CD4-positive, alpha-beta memory T cell (primary cell): ENCODE results near the gene P2RY12. TPM values are rescaled to one million over a fixed set of nuclear protein-coding genes. Genes with fewer than 3 reads are reported as not detected.
A peak's percentile ranks its signal among the peaks of the same experiment; 100 is the strongest.

Experiments
- CTCF ChIA-PET: fragments of 350-600 bp; sonication (Branson Sonifier 250); formaldehyde crosslinking; loops from one replicate; lab custom pipeline; 2021; ENCODE audit warnings: inconsistent platforms; ENCODE audit not compliant: partially characterized antibody; lab: Charles Lee
- POLR2A ChIA-PET: fragments of 350-600 bp; sonication (Branson Sonifier 250); formaldehyde crosslinking; loops from one replicate; lab custom pipeline; 2021; ENCODE audit not compliant: partially characterized antibody; lab: Charles Lee
- DNase-seq, 5 donors: peaks; one replicate each; pipeline versions ENCODE4 v3.0.0 to v3.0.0-alpha.2; 2020 to 2022; ENCODE audit warnings: mixed read lengths in 1 of 5
- H3K27ac ChIP-seq: one replicate; pipeline ENCODE4 v1.7.0; 2013; ENCODE audit warnings: low read depth, low read length
- H3K27me3 ChIP-seq: 2 replicates; pipeline ENCODE4 v1.7.0; 2013; ENCODE audit warnings: mild to moderate bottlenecking, low read length, moderate library complexity; ENCODE audit not compliant: insufficient read depth
- H3K36me3 ChIP-seq: 2 replicates; pipeline ENCODE4 v1.7.0; 2013; ENCODE audit warnings: mild to moderate bottlenecking, low read length, moderate library complexity; ENCODE audit not compliant: insufficient read depth
- H3K4me1 ChIP-seq: 2 replicates; pipeline ENCODE4 v1.7.0; 2013; ENCODE audit warnings: mild to moderate bottlenecking, low read length, moderate library complexity; ENCODE audit not compliant: insufficient read depth
- H3K4me3 ChIP-seq, 2 donors: one replicate each; pipeline ENCODE4 v1.7.0; 2013; ENCODE audit warnings: low read length in 2 of 2, mild to moderate bottlenecking in 1 of 2
- H3K9me3 ChIP-seq, 2 donors: one replicate each; pipeline ENCODE4 v1.7.0; 2013; ENCODE audit warnings: low read length in 2 of 2, control low read depth in 1 of 2; ENCODE audit not compliant: control insufficient read depth in 1 of 2
- H3K27ac Mint-ChIP-seq, 7 donors: one replicate each; pipeline ENCODE4 v1.8.0; 2020 to 2021; ENCODE audit warnings: mixed read lengths in 7 of 7, mild to moderate bottlenecking in 6 of 7, inconsistent platforms in 3 of 7, moderate library complexity in 3 of 7
- H3K27me3 Mint-ChIP-seq, 2 donors: one replicate each; pipeline ENCODE4 v1.8.0; 2020 to 2021; ENCODE audit warnings: mixed read lengths in 2 of 2
- H3K36me3 Mint-ChIP-seq, 2 donors: one replicate each; pipeline ENCODE4 v1.8.0; 2020 to 2021; ENCODE audit warnings: mixed read lengths in 2 of 2, inconsistent platforms in 1 of 2, mild to moderate bottlenecking in 1 of 2
- H3K4me1 Mint-ChIP-seq, 4 donors: one replicate each; pipeline ENCODE4 v1.8.0; 2020 to 2021; ENCODE audit warnings: mixed read lengths in 4 of 4, mild to moderate bottlenecking in 1 of 4
- H3K4me3 Mint-ChIP-seq, 8 donors: one replicate each; pipeline ENCODE4 v1.8.0; 2020 to 2021; ENCODE audit warnings: mixed read lengths in 8 of 8, mild to moderate bottlenecking in 7 of 8, moderate library complexity in 6 of 8, inconsistent platforms in 3 of 8
- H3K9me3 Mint-ChIP-seq, 8 donors: one replicate each; pipeline ENCODE4 v1.8.0; 2020 to 2021; ENCODE audit warnings: mixed read lengths in 8 of 8, mild to moderate bottlenecking in 5 of 8, inconsistent platforms in 3 of 8, moderate library complexity in 1 of 8
- intact Hi-C: fragments of 100-400 bp; cut with micrococcal nuclease; formaldehyde crosslinking; loops from one replicate; pipeline ENCODE4 v1.15.1; 2023
- polyA plus RNA-seq, 2 donors: library from polyadenylated mRNA; unstranded; fragments of 300-500 nt; fragmentation: Illumina TruSeq; gene quantifications; one replicate each; pipeline ENCODE4 v1.2.3, GENCODE V29; 2021
- total RNA-seq, 2 experiments: library from RNA; stranded (reverse); gene quantifications; one replicate each; pipeline ENCODE4 v1.2.3, GENCODE V29; 2021

The P2RY12 gene
- total RNA-seq (not detected), polyA plus RNA-seq (not detected)

DNA sequence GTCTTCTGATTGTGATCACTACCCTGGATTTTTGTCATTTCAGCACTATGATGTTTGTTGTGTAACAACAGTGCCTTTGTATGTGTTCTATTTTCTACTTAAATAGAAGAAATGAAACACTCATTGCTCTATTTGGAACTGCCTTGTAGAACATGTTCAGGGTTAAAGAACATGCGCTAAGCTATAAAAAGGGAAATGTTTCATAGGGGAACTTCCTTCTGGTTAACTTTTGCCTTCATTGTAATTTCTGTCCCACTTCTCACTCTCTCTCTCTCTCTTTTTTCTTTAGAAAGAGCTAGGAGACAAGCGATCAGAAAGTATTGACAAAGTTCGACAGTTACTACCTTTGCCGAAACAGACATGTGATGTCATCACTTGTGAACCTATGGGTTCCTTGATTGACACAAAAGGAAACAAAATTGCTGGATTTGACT lies at the start of gene P2RY12:
Gene P2RY12, minus strand, starts transcription at position 13 of the 434 bp plus-strand sequence. CDS start 45,908 bp downstream, outside the sequence.
- H3K9me3 ChIP-seq, result no peaks in the 10 kb centered on the region
- peak within 1 kb of the TSS in 5 of 8 donors; percentile 3 to 51 (median 26) for H3K4me3 Mint-ChIP-seq
- peaks cover 0 to 3% of the 10 kb centered on the region in 2 donors for H3K27me3 Mint-ChIP-seq
- CTCF ChIA-PET, result no interaction called here
- no peaks in the 10 kb centered on the region for H3K36me3 ChIP-seq
- intact Hi-C loops, result no loop called here
- no peaks in the 10 kb centered on the region for H3K27me3 ChIP-seq
- H3K4me1 Mint-ChIP-seq, result peaks cover 0 to 5% (median under 1%) of the 10 kb centered on the region in 4 donors
- no peak within 1 kb of the TSS for H3K27ac Mint-ChIP-seq
- H3K4me3 ChIP-seq, result no peak within 1 kb of the TSS
- no peaks in the 10 kb centered on the region for H3K9me3 Mint-ChIP-seq
- H3K4me1 ChIP-seq, result no peaks in the 10 kb centered on the region
- H3K36me3 Mint-ChIP-seq, result no peaks in the 10 kb centered on the region
- no peak within 1 kb of the TSS for H3K27ac ChIP-seq
- DNase-seq, result no peak
- POLR2A ChIA-PET, result no interaction called here

- ChIA-PET POLR2A (no interaction called here), CTCF (no interaction called here)
- H3K9me3 Mint-ChIP-seq, result peaks cover 0 to 1% (median 0%) of the 10 kb centered on the region in 8 donors
- no peak for DNase-seq
- no peak overlapping the region for H3K27ac Mint-ChIP-seq
- no peaks in the 10 kb centered on the region for H3K36me3 Mint-ChIP-seq
- no peak overlapping the region for H3K27ac ChIP-seq
- H3K4me1 Mint-ChIP-seq, result no peaks in the 10 kb centered on the region
- H3K4me3 Mint-ChIP-seq, result no peak overlapping the region
- no peaks in the 10 kb centered on the region for H3K4me1 ChIP-seq
- no peaks in the 10 kb centered on the region for H3K9me3 ChIP-seq
- peaks cover 0 to 4% of the 10 kb centered on the region in 2 donors for H3K27me3 Mint-ChIP-seq
- no peaks in the 10 kb centered on the region for H3K27me3 ChIP-seq
- intact Hi-C loops, result no loop called here
- H3K36me3 ChIP-seq, result no peaks in the 10 kb centered on the region
- no peak overlapping the region for H3K4me3 ChIP-seq
Observed at GRCh38 chr3:151432616-151433372, 48.2 kb upstream of the P2RY12 start.

- no peaks in the 10 kb centered on the region for H3K36me3 Mint-ChIP-seq
- H3K4me3 Mint-ChIP-seq, result no peak overlapping the region
Observed at GRCh38 chr3:151431940-151432339, 47.4 kb upstream of the P2RY12 start.

GRCh38 chr3:151430821-151431484 lies 46.4 kb upstream of the P2RY12 start:
- Mint-ChIP-seq H3K36me3 (no peaks in the 10 kb centered on the region), H3K4me1 (no peaks in the 10 kb centered on the region), H3K27me3 (peaks cover 0 to 4% of the 10 kb centered on the region in 2 donors), H3K9me3 (peaks cover 0 to 1% (median 0%) of the 10 kb centered on the region in 8 donors), H3K27ac (no peak overlapping the region), H3K4me3 (no peak overlapping the region)
- intact Hi-C loops, result no loop called here
- Histone ChIP-seq H3K9me3 (no peaks in the 10 kb centered on the region), H3K36me3 (no peaks in the 10 kb centered on the region), H3K4me3 (no peak overlapping the region), H3K4me1 (no peaks in the 10 kb centered on the region), H3K27me3 (no peaks in the 10 kb centered on the region), H3K27ac (no peak overlapping the region)
- no peak for DNase-seq
- ChIA-PET POLR2A (no interaction called here), CTCF (interaction anchor here (1.2 kb wide), 2 partner anchors 8 to 9 kb away, joined by 3 read pairs; no protein-coding TSS in a partner anchor)

More at GRCh38 chr3:151431940-151432339, 47.4 kb upstream of the P2RY12 start:
- no peak for DNase-seq
- intact Hi-C loops, result no loop called here
- no peaks in the 10 kb centered on the region for H3K4me1 ChIP-seq
- Mint-ChIP-seq H3K27me3 (peaks cover 0 to 4% of the 10 kb centered on the region in 2 donors), H3K27ac (no peak overlapping the region), H3K4me1 (no peaks in the 10 kb centered on the region), H3K9me3 (peaks cover 0 to 1% (median 0%) of the 10 kb centered on the region in 8 donors)
- no peaks in the 10 kb centered on the region for H3K9me3 ChIP-seq
- no peaks in the 10 kb centered on the region for H3K27me3 ChIP-seq
- H3K27ac ChIP-seq, result no peak overlapping the region
- POLR2A ChIA-PET, result interaction anchor here (0.6 kb wide), 1 partner anchor 127 kb away, joined by 3 read pairs; no protein-coding TSS in a partner anchor
- CTCF ChIA-PET, result no interaction called here
- no peaks in the 10 kb centered on the region for H3K36me3 ChIP-seq
- no peak overlapping the region for H3K4me3 ChIP-seq

GRCh38 chr3:151428386-151428785 lies 43.8 kb upstream of the P2RY12 start:
- H3K4me1 ChIP-seq, result no peaks in the 10 kb centered on the region
- ChIA-PET POLR2A (no interaction called here), CTCF (no interaction called here)
- peaks cover 0 to 1% (median 0%) of the 10 kb centered on the region in 8 donors for H3K9me3 Mint-ChIP-seq
- no peaks in the 10 kb centered on the region for H3K27me3 ChIP-seq
- no peak for DNase-seq
- intact Hi-C loops, result no loop called here
- H3K4me3 Mint-ChIP-seq, result no peak overlapping the region
- no peaks in the 10 kb centered on the region for H3K4me1 Mint-ChIP-seq
- peaks cover 2 to 4% of the 10 kb centered on the region in 2 donors for H3K27me3 Mint-ChIP-seq
- H3K27ac ChIP-seq, result no peak overlapping the region
- H3K4me3 ChIP-seq, result no peak overlapping the region
- H3K36me3 ChIP-seq, result no peaks in the 10 kb centered on the region
- H3K36me3 Mint-ChIP-seq, result no peaks in the 10 kb centered on the region
- H3K9me3 ChIP-seq, result no peaks in the 10 kb centered on the region
- H3K27ac Mint-ChIP-seq, result no peak overlapping the region

DNA sequence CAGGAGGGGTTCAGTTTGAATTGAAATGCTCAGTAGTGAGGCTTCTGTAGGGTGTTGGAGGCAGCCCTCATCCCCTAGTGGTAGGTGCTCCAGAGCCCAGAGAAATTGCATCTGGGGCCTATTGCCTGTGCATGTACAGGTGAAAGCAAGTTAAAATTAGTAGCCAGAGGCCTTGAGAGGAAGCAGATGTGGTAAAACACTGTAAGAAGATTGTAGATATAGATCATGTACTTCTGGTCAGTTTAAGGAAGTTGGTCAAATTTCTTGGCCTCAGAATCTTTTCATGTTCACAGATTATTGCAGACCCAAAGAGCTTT lies 41.7 kb upstream of the P2RY12 start:
- ChIA-PET CTCF (no interaction called here), POLR2A (no interaction called here)
- Histone ChIP-seq H3K27me3 (no peaks in the 10 kb centered on the region), H3K27ac (no peak overlapping the region), H3K4me1 (no peaks in the 10 kb centered on the region), H3K9me3 (no peaks in the 10 kb centered on the region), H3K4me3 (no peak overlapping the region), H3K36me3 (no peaks in the 10 kb centered on the region)
- DNase-seq, result no peak
- Mint-ChIP-seq H3K27ac (no peak overlapping the region), H3K9me3 (peaks cover 0 to 1% (median 0%) of the 10 kb centered on the region in 8 donors), H3K27me3 (peaks cover 2 to 7% of the 10 kb centered on the region in 2 donors), H3K4me1 (no peaks in the 10 kb centered on the region), H3K4me3 (no peak overlapping the region), H3K36me3 (no peaks in the 10 kb centered on the region)
- intact Hi-C loops, result no loop called here

- Histone ChIP-seq H3K4me3 (no peak overlapping the region), H3K36me3 (no peaks in the 10 kb centered on the region), H3K9me3 (no peaks in the 10 kb centered on the region), H3K4me1 (no peaks in the 10 kb centered on the region), H3K27me3 (no peaks in the 10 kb centered on the region), H3K27ac (no peak overlapping the region)
- Mint-ChIP-seq H3K27ac (no peak overlapping the region), H3K36me3 (no peaks in the 10 kb centered on the region), H3K4me3 (no peak overlapping the region), H3K27me3 (peaks cover 2 to 3% of the 10 kb centered on the region in 2 donors), H3K9me3 (peaks cover 0 to 1% (median 0%) of the 10 kb centered on the region in 8 donors), H3K4me1 (no peaks in the 10 kb centered on the region)
- ChIA-PET POLR2A (interaction anchor here (0.6 kb wide), 1 partner anchor 40 kb away, joined by 3 read pairs; no protein-coding TSS in a partner anchor), CTCF (no interaction called here)
- intact Hi-C loops, result no loop called here
- DNase-seq, result no peak
Observed at GRCh38 chr3:151425627-151426340, 41.2 kb upstream of the P2RY12 start.
